GM18873 (cell line): Measurements from ENCODE around the gene FBXO46.
"Not testable (repeated sequence)": the region's sequence is repeated elsewhere in the genome, so short reads cannot be mapped to it uniquely, and the experiment has no call there.

Experiments
- ATAC-seq: cut with Tn5 transposase; IDR thresholded peaks from one replicate; pipeline ENCODE4 v1.9.1; 2021; ENCODE audit warnings: mild to moderate bottlenecking, moderate library complexity, moderate number of reproducible peaks; ENCODE audit not compliant: unreplicated experiment, low FRiP score

FBXO46 gene

DNA sequence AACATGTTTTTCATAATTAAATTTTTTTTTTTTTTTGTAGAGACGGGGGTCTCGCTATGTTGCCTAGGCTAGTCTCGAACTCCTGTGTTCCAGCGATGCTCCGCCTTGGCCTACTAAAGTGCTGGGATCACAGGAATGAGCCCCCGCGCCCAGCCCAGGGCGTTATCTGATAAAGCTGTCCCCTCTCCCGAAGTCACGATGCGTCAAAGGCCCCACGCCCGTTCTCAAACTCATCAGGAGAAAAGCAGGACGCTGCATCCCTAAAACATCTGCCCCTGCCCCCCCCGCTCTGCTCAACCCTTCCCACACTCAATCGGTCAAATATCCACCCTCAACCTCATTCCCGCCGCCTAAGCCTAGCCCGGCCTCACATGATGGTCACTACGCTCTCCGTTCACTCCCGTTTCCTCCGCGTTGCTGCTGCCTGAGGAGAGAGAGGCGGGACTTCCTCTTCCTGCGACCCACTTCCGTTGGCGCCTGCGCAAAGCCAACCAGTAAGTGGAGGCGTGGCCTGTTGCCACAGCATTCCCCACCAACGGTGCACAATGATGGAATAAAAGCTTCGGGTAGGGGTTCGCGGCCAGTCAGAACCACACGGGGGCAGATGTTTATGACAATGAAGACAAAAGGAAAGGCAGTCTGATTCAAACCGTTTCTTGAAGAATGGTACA is 39.0 kb downstream of the FBXO46 start, which contains the start of gene SNRPD2:
Gene SNRPD2 (minus strand): TSS at position 438 of the 671 bp plus-strand sequence. CDS start 65 bp downstream, at position 373.
- ATAC-seq = peak; percentile 38

DNA sequence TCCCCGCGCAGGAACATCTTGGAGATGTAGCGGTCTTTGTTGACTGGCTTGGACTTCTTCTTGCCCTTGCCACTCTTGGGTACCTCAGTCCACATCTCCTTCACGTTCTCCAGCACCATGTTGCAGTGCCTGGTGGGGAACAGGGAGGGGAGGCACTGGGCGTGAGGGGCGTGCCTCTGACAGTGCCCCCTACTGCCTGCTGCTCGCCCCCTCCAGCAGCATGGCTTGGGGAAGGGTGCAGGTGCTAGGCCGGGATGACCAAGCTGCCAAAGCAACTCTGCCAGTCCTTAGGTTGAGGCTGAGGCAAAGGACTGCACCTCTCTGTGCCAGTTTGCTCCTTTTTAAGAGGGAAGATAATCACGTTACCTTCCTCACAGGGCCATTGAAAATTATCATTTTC is 43.1 kb downstream of the FBXO46 start:
- no peak for ATAC-seq

DNA sequence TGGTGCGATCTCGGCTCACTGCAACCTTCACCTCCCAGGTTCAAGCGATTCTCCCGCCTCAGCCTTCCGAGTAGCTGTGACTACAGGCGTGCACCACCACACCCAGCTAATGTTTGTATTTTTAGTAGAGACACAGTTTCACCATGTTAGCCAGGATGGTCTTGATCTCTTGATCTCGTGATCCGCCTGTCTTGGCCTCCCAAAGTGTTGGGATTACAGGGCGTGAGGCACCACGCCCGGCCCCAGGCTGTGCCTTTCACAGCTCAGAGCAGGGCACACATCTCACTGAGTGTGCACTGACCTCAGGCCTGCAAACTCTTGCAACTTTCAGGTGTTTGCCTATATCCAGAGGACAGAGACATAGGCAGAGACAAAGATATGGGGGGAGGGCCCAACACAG is 45.7 kb downstream of the FBXO46 start:
- not testable (repeated sequence) for ATAC-seq

DNA sequence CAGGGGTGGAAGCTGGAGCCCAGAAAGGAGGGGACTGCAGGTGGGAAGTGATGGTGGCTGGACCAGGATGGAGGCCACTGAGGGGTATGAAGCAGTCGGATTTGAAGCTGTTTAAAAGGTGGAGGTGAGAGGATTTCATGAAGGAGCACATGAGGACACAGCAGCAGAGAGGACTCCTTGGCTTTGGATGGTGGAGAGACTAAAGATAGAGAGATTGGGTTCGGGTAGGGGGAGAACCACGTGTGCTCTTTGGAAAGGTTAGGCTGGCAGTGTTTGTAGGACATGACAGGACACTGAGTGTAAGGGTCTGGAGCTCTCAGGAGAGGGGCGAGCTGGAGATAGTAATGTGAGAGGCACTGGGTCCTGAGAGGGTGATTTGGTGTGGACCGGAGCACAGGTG is 47.8 kb downstream of the FBXO46 start:
- ATAC-seq = no peak

DNA sequence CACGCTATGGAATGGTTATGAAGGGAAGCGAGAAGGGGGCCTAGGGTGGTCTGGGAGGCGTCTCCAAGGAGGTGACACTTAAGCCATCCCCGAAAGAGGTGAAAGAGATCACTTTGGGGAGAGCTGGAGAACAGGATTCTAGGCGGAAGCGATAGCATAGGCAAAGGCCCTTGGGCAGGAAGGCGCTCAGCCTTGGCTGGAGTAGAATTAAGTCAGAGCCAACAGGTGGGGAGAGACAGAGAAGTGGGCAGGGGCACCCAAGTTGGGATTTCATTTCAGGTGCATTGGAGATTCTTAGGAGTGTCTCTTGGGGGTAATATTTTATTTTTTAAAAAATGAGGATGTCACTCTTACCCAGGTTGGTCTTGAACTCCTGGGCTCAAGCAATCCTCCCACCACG is 48.6 kb downstream of the FBXO46 start:
- ATAC-seq = no peak

DNA sequence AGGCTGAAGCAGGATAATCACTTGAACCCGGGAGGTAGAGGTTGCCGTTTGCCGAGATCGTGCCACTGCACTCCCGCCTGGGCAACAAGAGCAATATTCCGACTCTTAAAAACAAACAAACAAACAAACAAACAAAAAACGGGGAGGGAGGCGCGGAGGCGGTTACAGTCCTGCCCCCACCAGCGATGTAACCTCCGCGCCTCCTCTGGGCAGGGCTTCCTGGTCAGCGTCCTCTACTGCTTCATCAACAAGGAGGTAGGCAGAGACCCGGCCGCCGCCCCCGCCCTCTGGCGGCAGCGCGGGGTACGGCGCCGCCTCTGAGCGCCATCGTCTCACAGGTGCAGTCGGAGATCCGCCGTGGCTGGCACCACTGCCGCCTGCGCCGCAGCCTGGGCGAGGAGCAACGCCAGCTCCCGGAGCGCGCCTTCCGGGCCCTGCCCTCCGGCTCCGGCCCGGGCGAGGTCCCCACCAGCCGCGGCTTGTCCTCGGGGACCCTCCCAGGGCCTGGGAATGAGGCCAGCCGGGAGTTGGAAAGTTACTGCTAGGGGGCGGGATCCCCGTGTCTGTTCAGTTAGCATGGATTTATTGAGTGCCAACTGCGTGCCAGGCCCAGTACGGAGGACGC is 49.2 kb downstream of the FBXO46 start:
- ATAC-seq = no peak

DNA sequence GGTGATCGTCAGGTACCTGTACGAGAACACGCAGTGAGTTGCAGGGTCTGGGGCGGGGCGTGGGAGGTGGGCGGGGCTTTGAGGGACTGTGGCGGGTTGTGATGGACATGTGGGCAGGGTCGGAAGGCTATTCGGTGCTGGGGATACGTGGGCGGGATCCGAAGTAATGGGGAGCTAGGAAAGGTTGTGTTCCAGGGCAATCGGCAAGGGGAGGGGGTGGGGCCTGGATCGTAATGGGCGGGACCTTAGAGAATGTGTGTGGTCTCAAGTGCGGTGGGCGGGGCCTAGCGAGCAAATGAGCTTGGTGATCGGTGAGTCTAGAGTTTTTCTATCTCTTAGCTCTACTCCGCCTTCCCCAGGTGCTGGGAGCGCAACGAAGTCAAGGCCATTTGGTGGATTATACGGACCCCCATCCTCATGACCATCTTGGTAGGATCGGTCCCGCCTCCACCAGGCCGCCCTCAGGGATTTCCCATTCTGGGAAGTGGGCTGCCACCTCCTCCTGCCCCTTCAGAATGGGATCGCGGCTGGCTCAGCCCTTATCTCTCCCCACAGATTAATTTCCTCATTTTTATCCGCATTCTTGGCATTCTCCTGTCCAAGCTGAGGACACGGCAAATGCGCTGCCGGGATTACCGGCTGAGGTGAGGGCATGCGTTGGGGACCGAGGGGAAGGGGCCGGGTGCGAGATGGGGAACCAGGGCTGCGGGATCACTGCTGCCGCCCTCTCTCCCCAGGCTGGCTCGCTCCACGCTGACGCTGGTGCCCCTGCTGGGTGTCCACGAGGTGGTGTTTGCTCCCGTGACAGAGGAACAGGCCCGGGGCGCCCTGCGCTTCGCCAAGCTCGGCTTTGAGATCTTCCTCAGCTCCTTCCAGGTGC is 53.1 kb downstream of the FBXO46 start:
- ATAC-seq = no peak

DNA sequence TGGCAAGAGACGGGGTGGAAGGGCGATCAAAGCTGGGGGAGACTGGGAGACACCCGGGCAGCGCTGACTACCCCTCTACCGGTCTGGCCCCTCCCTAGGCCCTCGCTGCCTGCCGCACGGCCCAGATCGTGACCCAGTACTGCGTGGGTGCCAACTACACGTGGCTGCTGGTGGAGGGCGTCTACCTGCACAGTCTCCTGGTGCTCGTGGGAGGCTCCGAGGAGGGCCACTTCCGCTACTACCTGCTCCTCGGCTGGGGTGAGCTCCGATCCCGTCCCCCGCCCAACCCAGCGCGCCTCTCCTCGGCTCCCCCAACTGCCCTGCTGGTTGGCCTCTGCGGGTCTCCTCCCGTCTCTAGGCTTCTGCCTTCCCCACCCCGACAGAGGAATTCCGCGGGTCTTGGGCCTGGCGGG is 53.8 kb downstream of the FBXO46 start:
- no peak for ATAC-seq

DNA sequence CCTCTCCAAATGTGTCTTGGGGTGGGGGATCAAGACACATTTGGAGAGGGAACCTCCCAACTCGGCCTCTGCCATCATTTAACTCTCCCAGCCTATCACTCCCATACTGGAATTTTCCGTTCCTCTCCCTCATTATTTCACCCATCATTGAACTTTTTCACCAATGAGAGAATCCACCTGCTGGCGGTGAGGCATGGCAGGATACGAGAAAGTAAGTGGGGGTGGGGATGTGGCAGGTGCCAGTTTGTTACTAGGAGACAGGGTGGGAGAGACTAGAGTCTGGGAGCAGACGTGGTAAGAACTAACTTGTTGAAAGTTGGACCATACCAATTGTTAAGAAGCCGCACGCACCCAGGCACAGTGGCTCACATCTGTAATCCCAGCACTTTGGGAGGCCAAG is 55.8 kb downstream of the FBXO46 start:
- no peak for ATAC-seq

DNA sequence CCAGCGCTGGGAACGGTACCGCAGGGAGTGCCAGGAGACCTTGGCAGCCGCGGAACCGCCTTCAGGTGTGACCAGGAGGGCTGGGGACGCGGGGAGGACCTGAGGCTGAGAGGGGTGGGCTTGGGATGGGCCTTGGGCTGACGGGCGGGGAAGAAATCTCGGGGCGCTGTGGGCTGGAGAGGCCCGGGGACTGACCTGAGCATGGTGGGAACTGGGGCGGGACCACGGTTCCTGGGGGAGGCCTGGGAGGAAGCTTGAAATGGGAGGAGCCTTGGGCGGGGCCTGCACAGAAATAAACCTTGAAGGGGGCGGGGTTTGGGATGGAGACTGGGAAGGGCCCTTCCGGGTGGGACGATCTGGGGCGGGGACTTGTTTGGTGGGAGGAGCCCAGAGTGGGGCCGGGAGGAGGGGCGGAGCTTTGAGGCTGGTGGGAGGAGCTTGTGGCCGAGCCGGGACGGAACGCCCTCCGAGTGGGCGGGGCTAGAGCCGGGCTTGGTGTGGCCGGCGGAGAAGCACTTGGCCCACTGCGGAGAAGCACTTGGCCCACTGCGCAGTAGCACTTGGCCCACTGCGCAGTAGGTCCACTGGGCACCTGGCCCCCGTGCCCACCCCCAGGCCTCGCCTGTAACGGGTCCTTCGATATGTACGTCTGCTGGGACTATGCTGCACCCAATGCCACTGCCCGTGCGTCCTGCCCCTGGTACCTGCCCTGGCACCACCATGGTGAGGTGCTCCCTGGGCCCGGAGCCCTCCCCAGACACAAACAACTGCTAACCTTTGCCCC is 59.8 kb downstream of the FBXO46 start:
- no peak for ATAC-seq

DNA sequence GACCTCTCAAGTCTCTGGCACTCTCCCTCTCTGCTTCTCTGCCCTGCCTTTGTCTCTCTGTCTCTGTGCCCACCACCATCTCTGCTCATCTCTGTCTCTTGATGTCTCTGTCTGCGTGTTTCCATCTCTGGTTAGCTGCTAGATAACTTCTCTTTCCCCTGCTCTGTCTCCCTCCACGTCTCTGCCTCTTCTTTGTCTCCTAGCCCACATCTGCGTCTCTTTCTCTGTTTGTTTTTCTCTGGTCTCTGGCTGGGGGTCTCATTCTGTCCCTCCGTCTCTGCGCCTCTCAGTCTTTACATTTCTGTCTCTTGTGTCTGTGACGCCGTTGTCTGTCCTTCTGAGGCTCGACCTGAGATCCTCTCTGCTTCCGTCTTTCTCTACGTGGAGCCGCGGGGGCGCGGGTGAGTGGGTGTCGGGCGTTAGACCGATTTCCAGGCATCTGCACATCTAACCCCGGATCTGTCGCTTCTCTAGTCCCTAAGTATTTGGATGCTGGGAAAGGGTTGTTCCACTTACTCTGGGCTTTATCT is 62.3 kb downstream of the FBXO46 start:
- no peak for ATAC-seq

DNA sequence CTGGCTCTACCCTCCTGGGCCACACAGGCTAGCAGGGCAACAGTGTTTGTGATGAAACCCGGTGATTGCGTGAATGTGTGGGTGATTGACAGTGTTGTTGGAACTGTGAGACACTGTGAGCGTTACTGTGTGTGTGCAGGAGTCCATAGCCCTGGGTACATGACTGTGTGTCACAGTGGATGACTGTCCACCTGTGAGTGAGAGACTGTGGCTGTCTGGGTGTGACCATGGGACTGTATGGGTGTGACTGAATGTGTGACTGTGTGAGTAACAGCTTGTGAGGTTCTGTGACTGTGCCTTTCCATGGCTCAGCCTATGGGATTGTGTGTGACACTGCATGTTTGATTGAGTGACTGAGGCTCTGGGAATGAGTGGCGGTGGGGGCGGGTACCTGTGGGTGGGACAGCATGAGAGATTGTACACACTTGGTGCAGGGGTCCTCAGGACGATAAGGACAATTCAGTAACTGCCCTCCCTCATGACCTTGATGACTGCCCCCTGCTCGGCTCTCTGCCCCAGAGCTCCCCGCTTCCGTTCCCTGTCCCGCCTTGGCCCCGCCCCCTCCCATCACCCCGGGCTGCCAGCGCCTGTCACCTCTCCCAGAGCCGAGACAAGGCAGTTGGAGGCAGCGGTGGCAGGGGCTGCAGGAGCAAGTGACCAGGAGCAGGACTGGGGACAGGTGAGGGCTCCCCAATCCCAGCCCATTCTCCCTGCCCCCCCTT is 62.9 kb downstream of the FBXO46 start, which contains the start of gene GIPR:
Gene GIPR (plus strand): TSS at position 602 of the 722 bp plus-strand sequence. CDS start 1,300 bp downstream, outside the sequence.
- ATAC-seq = no peak

DNA sequence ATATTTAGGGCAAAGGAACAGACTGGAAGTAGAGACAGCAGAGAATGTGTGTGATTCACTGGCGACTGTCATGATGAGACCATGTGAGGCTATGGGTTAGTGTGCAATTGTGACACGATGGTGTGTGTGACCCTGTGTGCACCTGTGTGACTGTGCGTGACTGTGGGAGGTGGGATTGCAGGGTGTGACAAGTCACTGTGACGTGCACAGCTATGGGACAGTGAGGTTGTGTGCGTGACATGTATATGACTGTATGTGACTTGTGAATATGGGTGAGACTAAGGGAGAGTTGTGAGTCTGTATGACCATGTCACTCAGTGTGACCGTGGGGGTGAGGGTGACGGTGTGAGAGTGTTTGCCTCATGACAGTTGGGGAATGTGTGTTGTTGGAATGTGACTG is 66.1 kb downstream of the FBXO46 start:
- no peak for ATAC-seq

DNA sequence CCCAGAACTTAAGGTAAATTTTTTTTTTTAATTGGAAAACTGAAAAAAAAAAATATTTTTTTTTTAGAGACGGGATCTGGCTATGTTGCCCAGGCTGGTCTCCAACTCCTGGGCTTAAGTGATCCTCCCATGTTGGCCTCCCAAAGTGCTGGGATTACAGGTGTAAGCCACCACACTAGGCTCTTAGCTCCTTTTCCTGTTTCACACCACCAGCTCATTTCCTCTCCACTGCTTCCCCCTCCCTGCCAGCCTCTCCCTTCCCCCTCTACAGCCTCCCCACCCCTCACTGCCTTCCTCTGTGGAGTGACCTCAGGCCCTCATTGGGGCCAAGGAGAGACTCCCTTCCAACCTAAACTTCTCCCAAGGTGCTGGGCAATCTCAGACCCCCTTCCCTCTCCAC is 66.9 kb downstream of the FBXO46 start:
- no peak for ATAC-seq

DNA sequence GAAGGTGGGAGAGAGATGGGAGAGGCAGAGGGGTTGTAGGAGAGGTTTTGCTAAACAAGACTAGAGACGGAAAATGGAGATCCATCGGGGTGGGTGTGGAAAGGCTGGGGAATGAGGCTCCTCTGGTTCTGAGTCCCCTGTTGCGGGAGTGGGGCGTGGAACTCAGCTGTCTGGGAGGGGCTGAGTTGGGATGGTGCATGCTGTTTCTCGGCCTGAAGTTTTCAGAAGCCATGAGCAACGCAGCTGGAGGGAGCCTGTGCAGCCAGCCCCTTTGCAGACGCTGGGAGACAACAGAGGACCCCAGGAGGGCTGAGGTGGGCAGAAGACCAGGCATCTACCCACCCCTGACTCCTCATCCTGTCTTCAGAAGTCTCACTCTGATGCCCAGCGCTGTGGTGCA is 70.1 kb downstream of the FBXO46 start:
- no peak for ATAC-seq
